A673 (cell line): ENCODE data around the gene RAB17. TPM values are rescaled to one million over a fixed set of nuclear protein-coding genes. Genes with fewer than 3 reads are reported as not detected.

Experiments used
- BruUV-seq: library from RNA; stranded (reverse); fragments of 400-500 nt; replicated peaks from 2 replicates; lab custom pipeline; 2021; lab: Mats Ljungman, UMichigan
- CTCF ChIA-PET: fragments of 300-600 bp; sonication (Branson Sonifier 250); formaldehyde crosslinking; loops from one replicate; lab custom pipeline; 2022; ENCODE audit warnings: antibody characterized with exemption; lab: Charles Lee
- POLR2A ChIA-PET: fragments of 300-600 bp; sonication (Branson Sonifier 250); formaldehyde crosslinking; loops from one replicate; lab custom pipeline; 2022; ENCODE audit warnings: antibody characterized with exemption; ENCODE audit not compliant: low non-redundant PET; lab: Charles Lee
- DNase-seq: peaks from one replicate; pipeline ENCODE4 v3.0.0-alpha.2; 2015; ENCODE audit warnings: low spot score
- H3K27ac ChIP-seq: fragments of 200-600 bp; sonication (generic); 2 replicates; pipeline ENCODE4 v1.5.1; 2016; ENCODE audit warnings: mixed run types, low read depth, mild to moderate bottlenecking, mixed read lengths, antibody characterized with exemption, low read length; ENCODE audit not compliant: poor library complexity, severe bottlenecking
- H3K27me3 ChIP-seq: fragments of 200-600 bp; sonication (generic); replicated peaks from 2 replicates; pipeline ENCODE4 v1.6.1; 2017; ENCODE audit warnings: mixed run types, low read depth, mild to moderate bottlenecking, mixed read lengths, antibody characterized with exemption, low read length; ENCODE audit not compliant: insufficient read depth, poor library complexity
- H3K36me3 ChIP-seq: fragments of 200-600 bp; sonication (generic); 2 replicates; pipeline ENCODE4 v1.6.1; 2016; ENCODE audit warnings: mixed run types, mild to moderate bottlenecking, mixed read lengths, antibody characterized with exemption, low read length; ENCODE audit not compliant: insufficient read depth, poor library complexity, severe bottlenecking
- H3K4me1 ChIP-seq: fragments of 200-600 bp; sonication (generic); 2 replicates; pipeline ENCODE4 v1.6.1; 2017; ENCODE audit warnings: mixed run types, mild to moderate bottlenecking, mixed read lengths, antibody characterized with exemption, low read length; ENCODE audit not compliant: insufficient read depth, poor library complexity, severe bottlenecking
- H3K4me3 ChIP-seq: fragments of 200-600 bp; sonication (generic); 2 replicates; pipeline ENCODE4 v1.5.1; 2016; ENCODE audit warnings: low read depth, mixed run types, mild to moderate bottlenecking, mixed read lengths, low read length; ENCODE audit not compliant: poor library complexity, severe bottlenecking
- H3K9me3 ChIP-seq: fragments of 200-600 bp; sonication (generic); 2 replicates; pipeline ENCODE4 v1.6.1; 2016; ENCODE audit warnings: mixed run types, low read depth, mild to moderate bottlenecking, mixed read lengths, antibody characterized with exemption, low read length; ENCODE audit not compliant: poor library complexity, severe bottlenecking
- CTCF ChIP-seq: fragments of 300-800, 200-600 bp; sonication (generic); conservative IDR thresholded peaks from 2 replicates; pipeline ENCODE4 v1.5.1; 2017; ENCODE audit warnings: low read depth, mild to moderate bottlenecking, antibody characterized with exemption, low read length, moderate library complexity, mixed read lengths
- EZH2 ChIP-seq: fragments of 200-600 bp; sonication (generic); IDR thresholded peaks from 2 replicates; pipeline ENCODE4 v1.6.1; 2017; ENCODE audit warnings: borderline replicate concordance, low read depth, mild to moderate bottlenecking, mixed read lengths, antibody characterized with exemption, low read length; ENCODE audit not compliant: poor library complexity, severe bottlenecking
- intact Hi-C: fragments of 100-400 bp; cut with micrococcal nuclease; formaldehyde crosslinking; loops from one replicate; pipeline ENCODE4 v1.10.0; 2022; ENCODE audit not compliant: unreplicated experiment
- total RNA-seq: library from RNA; stranded (reverse); gene quantifications from 2 replicates; pipeline ENCODE4 v1.2.3, GENCODE V29; 2021

RAB17 gene
- total RNA-seq, 1 experiment from 2014 or later = 0.62 TPM

GRCh38 chr2:237633061-237633561, 42.6 kb upstream of the RAB17 start:
- H3K4me3 ChIP-seq = no peak overlapping the region
- intact Hi-C loops = no loop called here
- peaks cover 11% of the 10 kb centered on the region for H3K9me3 ChIP-seq
- no peak for TF ChIP-seq EZH2
- TF ChIP-seq CTCF = no peak
- H3K4me1 ChIP-seq = no peaks in the 10 kb centered on the region
- BruUV-seq = no TSS peak
- CTCF ChIA-PET = no interaction called here
- no peaks in the 10 kb centered on the region for H3K36me3 ChIP-seq
- H3K27ac ChIP-seq = no peak overlapping the region
- POLR2A ChIA-PET = no interaction called here
- no peaks in the 10 kb centered on the region for H3K27me3 ChIP-seq
- DNase-seq = no peak

GRCh38 chr2:237631801-237632585, 41.5 kb upstream of the RAB17 start:
- Histone ChIP-seq H3K9me3 (peaks cover 11% of the 10 kb centered on the region), H3K27ac (no peak overlapping the region), H3K4me1 (no peaks in the 10 kb centered on the region), H3K27me3 (no peaks in the 10 kb centered on the region), H3K4me3 (no peak overlapping the region), H3K36me3 (no peaks in the 10 kb centered on the region)
- CTCF ChIA-PET = no interaction called here
- DNase-seq = no peak
- TF ChIP-seq EZH2 (no peak), CTCF (no peak)
- no TSS peak for BruUV-seq
- intact Hi-C loops = no loop called here
- POLR2A ChIA-PET = no interaction called here

- H3K36me3 ChIP-seq = no peaks in the 10 kb centered on the region
- POLR2A ChIA-PET = no interaction called here
- H3K4me3 ChIP-seq = no peak overlapping the region
- no TSS peak for BruUV-seq
- no peak overlapping the region for H3K27ac ChIP-seq
- DNase-seq = no peak
- no peak for TF ChIP-seq CTCF
- TF ChIP-seq EZH2 = no peak
- H3K4me1 ChIP-seq = no peaks in the 10 kb centered on the region
- no peaks in the 10 kb centered on the region for H3K27me3 ChIP-seq
- intact Hi-C loops = no loop called here
- CTCF ChIA-PET = no interaction called here
- peaks cover 11% of the 10 kb centered on the region for H3K9me3 ChIP-seq
Observed at GRCh38 chr2:237631007-237631785, 40.7 kb upstream of the RAB17 start.
